GM21786 (cell line): ENCODE data around the gene SLC35E2B.
"Not testable (repeated sequence)": the region's sequence is repeated elsewhere in the genome, so short reads cannot be mapped to it uniquely, and the experiment has no call there.

ENCODE experiments used
- ATAC-seq: cut with Tn5 transposase; IDR thresholded peaks from one replicate; pipeline ENCODE4 v1.9.1; 2021; ENCODE audit not compliant: unreplicated experiment

SLC35E2B gene

GRCh38 chr1:1704284-1704957, 11.8 kb upstream of the SLC35E2B start:
- not testable (repeated sequence) for ATAC-seq

DNA sequence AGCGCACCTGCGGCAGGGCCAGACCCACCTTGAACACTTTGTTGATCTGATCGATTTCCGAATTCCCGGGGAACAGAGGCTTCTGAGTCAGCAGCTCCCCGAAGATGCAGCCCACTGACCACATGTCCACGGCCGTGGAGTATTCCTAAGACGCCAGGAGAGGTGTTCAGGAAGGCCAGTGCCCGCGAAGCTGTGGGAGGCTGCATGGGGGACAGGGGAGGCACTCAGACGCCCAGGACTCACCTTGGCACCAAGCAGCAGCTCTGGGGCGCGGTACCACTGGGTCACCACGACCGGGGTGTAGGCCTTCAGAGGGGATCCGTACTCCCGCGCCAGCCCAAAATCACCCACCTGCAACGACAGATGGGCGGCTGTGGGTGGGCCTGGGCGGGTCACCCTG, 11.2 kb upstream of the SLC35E2B start:
- no peak for ATAC-seq

- ATAC-seq, result not testable (repeated sequence)
Measured at GRCh38 chr1:1702506-1702905, 9.9 kb upstream of the SLC35E2B start.

DNA sequence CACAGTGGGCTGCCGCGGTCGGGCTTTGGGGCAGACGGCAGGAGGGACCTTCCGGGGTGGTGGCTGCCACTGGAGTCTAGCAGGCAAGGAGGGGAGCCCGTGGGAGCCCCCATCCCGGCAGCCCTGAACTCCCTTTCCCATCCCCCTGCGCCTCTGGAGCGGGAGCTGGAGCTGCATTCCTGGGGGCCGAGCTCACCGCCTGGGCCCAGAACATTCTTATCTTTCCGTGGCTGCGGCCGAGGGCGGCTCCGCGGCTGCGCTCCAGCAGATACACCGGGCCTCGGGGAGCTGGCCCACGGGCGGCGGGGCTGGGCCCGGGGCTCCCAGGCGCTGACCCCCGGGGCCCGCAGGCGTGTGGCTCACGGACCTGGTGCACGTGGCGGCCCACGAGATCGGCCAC, 8.0 kb upstream of the SLC35E2B start:
- ATAC-seq, result not testable (repeated sequence)

GRCh38 chr1:1700067-1700466, 7.5 kb upstream of the SLC35E2B start:
- ATAC-seq, result not testable (repeated sequence)

- not testable (repeated sequence) for ATAC-seq
Measured at GRCh38 chr1:1699061-1699460, 6.5 kb upstream of the SLC35E2B start.

DNA sequence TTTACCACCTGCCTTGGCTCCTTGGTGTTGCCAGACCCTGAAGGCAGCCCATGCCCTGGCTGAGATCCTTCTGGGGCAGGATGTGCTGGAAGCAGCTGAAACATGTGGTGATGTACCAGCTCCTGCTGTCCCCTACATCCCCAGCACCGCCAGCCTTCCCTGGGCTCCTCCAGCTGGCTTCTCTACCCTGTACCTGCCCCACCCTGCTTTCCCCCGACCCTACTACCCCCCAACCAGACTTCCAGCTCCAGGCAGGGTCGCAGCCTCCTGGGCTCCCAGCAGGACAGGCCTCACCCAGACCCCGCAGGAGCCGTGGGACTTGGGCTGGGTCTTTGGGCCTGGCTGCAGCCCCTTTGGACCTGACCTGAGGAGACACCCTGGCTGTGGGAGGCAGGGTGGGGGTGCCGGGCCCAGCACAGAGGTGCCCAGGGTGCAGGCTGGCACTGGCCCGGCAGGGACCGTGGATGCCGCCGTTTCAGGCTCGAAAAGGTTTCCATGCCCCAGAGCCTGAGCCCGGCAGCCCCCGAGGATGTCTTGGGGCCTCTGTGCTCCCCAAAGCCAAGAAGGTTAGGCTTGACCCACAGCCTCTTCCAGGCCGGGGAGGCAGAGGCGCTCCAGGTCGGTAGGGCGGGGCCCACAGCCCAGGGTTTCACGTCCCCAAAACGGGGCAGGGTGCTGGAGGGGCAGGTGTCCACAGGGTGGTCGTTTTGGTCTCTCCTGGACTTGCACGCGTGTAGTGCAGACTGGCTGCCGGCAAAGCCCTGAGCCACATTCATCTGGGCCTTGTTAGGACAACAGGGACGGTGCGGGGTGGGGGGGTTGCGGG, 5.0 kb upstream of the SLC35E2B start:
- ATAC-seq, result not testable (repeated sequence)

DNA sequence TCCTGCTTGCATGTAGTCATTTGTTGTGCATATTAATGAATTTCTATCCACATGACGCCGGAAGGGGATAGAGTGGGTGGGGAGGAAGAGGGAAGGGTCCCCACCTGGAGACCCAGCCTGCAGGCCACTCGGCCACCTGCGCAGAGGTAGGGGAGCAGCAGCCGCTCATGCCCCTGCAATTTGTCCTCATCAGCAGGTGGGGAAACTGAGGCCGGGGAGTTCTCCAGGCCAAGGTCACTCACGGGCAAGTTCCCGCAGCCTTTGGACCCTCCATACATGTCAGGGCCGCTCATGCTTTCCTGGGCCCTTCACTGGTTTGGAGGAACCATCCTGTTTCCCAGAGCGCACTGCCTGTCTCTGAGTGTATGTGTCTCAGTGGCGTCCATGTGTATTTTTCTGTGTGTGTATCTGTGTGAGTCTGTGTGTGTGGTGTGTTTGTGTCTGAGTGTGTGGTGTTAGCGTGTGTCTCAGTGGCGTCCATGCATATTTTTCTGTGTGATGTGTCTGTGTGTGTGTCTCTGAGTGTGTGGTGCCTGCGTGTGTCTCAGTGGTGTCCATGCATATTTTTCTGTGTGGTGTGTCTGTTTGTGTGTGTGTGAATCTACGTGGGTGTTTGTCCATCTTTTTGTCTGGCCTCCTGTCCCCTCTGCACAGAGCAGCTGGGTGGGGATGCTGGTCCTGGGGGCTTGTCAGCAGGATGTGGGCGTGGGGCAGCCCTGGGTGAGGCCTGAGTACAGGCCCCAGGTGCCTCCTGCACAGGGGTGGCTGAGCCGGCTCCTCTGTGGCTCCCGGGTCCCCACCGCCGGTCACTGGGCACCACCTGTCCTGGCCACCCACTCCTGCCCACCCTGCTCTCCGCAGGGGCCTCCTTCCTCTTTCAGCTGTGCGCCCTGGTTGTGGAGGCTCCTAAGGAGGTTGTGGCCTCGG, 4.1 kb upstream of the SLC35E2B start:
- ATAC-seq, result not testable (repeated sequence)

DNA sequence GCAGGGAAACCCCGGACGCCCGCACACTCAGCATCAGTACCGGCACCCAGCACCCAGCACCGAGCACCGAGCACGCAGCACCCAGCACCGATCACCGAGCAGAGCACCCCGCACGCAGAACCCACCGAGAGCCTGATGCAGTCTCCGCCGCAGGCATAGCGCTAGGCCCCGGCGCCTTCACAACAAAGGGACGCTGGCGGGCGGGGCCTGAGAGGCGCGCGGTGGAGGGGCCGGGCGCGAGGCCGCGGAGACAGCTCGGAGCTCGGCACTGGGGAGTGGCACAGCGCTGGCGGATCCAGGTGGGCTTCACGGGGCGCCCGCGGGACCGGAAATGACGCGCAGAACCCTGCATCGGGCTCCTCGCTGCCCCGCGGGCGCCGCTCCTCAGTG, 276 bp downstream of the SLC35E2B start:
- peak; percentile 36 for ATAC-seq

GRCh38 chr1:1691443-1691842, 1.2 kb downstream of the SLC35E2B start:
- ATAC-seq, result not testable (repeated sequence)

GRCh38 chr1:1689526-1689925, 3.1 kb downstream of the SLC35E2B start:
- not testable (repeated sequence) for ATAC-seq

- no peak for ATAC-seq
Measured at GRCh38 chr1:1687846-1688245, 4.7 kb downstream of the SLC35E2B start.

DNA sequence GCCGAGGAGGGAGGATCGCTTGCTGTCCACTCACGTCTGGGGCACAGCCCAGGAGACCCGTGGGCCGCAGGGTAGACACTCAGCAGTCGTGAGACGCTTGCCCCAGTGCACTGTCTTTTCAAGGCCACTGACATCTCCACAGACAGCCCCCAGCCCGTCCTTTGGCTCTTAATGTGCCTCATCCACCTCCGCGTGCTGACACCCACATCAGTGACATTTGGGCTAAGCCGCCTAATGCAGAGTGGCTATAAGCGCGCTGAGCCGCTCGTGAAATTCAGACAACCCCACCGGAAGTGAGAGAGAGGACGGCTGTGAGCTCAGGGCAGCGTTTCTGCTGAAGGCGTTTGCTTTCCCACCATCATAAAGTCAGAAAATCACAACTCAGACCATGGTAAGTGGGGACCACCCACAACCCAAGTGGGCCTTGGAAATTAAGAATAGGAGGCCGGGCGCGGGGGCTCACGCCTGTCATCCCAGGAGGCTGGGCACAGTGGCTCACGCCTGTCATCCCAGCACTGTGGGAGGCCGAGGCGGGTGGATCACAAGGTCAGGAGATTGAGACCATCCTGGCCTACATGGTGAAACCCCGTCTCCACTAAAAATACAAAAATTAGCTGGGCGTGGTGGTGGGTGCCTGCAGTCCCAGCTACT, 8.4 kb downstream of the SLC35E2B start:
- ATAC-seq, result no peak

DNA sequence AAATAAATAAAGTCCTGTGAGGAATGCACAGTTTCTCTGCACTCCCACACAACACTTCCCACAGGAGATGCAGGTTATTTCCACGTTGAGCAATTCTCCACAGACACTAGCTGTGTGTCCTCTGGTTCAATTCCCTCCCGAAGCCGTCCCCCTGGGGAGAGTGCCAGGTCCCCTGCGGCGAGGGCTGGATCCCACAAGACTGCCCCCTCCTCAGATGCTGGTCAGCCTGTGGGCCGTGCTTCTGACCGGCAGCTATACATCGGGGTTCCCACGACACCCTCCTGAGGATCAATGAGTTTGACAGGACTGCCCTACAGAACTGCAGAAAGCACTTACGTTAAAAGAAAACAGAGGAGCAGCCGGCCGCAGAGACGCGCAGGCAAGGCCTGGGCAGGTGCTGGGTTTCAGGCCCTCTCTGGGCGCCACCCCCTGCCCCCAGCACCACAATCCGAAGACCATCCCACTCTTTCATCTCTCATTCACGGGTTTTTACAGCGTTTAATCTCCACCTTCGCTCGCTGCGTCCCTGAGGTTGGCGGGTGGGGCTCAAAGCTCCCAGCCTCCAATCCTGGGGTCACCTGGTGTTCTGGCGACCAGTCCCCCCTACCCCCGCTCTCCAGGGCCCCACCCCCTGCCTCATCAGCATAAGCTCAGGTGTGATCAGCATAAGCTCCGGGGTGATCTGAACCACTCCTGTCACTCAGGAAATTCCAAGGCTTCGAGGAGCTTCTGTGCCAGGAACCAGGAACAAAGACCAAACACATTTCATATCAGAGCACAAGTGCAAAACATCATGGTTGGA, 9.3 kb downstream of the SLC35E2B start:
- no peak for ATAC-seq

DNA sequence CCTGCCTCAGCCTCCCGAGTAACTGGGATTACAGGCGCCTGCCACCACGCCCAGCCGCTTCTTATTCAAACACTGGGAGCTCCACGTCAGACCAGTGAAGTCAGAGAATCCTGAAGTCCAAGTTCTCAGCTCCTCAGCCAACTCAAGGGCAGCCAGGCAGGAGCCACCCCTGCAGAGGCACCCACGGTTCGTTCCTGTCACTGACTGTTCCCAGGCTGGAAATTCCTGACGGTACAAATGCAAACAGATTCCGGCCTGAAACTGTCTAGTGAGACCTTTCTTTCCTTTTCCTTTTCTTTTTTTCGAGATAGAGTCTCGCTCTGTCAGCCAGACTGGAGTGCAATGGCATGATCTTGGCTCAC, 11.7 kb downstream of the SLC35E2B start:
- ATAC-seq, result no peak

- no peak for ATAC-seq
Measured at GRCh38 chr1:1680031-1680911, 12.3 kb downstream of the SLC35E2B start.

GRCh38 chr1:1678581-1679380, 13.8 kb downstream of the SLC35E2B start:
- ATAC-seq, result no peak
